Left cardiac atrium (tissue), 4 donors: ENCODE results near the gene FAM50A. TPM values are rescaled to one million over a fixed set of nuclear protein-coding genes. Genes with fewer than 3 reads are reported as not detected.

Source experiments
- ATAC-seq, 2 donors: fragments of 200-7000 bp; cut with Tn5 transposase; one replicate each; pipeline ENCODE4 v1.9.1; 2020; ENCODE audit warnings: mild to moderate bottlenecking in 2 of 2, moderate library complexity in 2 of 2
- DNase-seq: peaks from one replicate; pipeline ENCODE4 v3.0.0-alpha.2; 2020
- intact Hi-C, 2 donors: fragments of 100-400 bp; cut with DNase I; formaldehyde crosslinking; loops; one replicate each; pipeline versions ENCODE4 v1.14.1 to v1.15.1; 2022 to 2023
- total RNA-seq, 2 donors: library from RNA; stranded (reverse); fragmentation: NEBNext Ultra II Directional; extraction: Animal tissue kit (Norgen Biotek cat#: 25700); gene quantifications; one replicate each; pipeline ENCODE4 v1.2.1, GENCODE V29; 2021
- donor health status: DM: no; HTN: yes; CAD: no.
- donor health status: DM: no; HTN: yes; CAD: no; lungs with severe emphysema.
- donor health status: DM: yes; HTN: yes; CAD: no.
- donor health status: Dilated cardiomyopathy.

The FAM50A gene
- total RNA-seq, 2 donors from 2014 or later: 48.7 to 58.9 TPM

DNA sequence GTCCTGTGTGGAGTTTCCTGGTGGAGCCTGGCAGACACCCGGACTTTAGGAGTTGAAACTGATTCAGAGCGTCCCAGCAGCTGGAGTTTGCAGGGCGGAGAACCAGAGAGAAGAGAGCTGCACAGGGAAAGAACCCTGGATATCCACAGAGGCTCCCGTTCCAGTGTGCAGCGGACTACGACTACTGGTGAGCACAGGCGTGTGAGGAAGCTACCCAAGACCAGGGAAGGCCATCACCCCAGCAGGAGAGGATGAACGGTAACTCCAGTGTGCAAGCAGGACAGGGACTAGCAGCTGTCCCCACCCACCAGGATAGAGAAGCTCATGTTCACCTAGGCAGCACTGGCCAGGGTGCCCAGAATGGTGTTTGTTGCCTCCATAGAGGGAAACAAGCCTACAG, 32.9 kb downstream of the FAM50A start:
- intact Hi-C loops: no loop called here
- DNase-seq: no peak
- no peak for ATAC-seq

DNA sequence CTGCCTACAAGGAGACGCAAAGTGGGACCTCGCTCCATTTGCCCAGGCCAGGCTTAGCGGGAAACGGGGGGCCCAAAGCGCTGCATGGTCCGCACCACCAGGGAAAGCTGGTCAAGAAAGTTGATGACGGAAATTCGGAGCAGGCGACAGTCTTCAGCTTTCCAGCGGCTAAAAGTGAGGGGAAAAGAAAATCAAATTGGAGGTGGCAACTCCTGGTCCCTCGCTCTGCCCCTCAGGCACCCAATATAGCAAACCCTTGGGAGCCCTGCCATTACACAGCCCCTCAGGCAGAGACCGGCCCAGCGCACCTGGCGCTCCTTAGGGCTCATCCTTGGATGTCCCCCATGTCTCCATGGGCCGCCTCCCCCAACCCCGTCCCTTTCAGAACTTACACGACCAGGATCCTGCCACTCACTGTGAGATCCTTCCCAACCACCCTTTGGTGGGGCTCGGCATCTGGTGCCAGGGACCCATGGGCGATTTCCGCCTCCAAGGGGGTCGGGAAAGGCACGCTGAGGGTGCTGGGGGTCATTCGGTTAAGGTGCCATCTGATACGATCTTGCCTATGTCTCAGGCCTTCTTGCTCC, 34.0 kb downstream of the FAM50A start:
- no peak for DNase-seq
- intact Hi-C loops: no loop called here
- ATAC-seq: peak in 1 of 2 donors; percentile 1

DNA sequence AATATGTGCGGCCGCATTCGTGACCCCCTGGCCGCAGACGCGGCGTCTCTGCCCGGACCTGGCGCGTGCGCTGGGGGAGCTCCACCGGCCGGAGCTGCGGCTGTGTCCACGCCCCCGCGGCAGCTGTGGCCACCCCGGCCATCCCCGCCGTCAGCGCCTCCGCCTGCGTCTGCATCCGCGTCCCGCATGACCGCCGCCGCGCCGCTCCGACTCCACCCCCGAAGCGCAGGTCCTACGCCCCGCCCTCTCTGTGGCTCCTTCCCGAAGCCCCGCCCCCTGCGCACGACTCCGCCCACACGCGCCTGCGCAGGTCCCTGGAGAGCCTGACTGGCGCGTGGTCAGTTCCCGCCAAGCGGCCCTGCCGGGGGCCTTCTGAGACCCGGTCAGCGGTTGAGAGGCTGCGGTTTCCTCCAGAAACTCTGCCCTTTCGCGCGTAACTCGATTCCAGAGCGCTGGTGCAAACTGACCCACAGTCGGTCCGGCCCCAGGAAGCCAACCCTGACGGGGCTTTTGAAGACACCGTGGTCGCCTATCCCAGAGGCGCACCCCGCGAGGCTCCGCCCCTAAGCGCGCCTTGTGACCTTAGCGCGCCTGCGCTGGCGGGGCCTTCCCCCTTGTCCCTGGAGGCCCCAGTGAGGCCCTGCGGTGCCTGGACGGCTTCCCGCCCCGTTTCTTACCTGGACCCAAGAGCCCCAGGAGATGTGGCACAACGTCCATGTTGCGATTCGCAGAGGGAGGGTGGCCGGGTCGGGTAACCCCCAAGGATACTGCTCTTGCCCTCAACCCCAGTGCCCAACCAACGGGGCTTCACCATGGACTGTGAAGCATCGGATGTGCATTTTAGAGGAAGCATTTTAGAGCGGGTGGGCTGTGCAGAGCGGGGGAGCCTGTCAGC, 35.0 kb downstream of the FAM50A start, which contains the start of gene LAGE3:
Gene LAGE3, minus strand, starts transcription at position 554 of the 895 bp plus-strand sequence. Its CDS starts 366 bp downstream, at position 188.
- intact Hi-C loops: no loop called here
- ATAC-seq (peak; percentile 95 to 97), DNase-seq (peak; percentile 93)

DNA sequence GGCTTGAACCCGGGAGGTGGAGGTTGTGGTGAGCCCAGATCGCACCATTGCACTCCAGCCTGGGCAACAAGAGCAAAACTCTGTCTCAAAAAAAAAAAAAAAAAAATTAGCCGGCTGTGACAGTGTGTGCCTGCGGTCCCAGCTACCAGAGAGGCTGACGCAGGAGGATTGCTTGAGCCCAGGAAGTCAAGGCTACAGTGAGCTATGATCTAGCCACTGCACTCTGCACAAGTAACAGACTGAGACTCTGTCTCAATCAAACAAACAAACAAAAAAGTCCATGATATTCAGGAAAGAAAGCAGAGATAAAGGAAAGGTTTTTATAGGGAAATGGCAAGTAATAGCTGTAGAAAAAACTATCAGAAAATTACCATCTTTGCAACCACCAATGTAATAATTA, 37.3 kb downstream of the FAM50A start:
- intact Hi-C loops: no loop called here
- ATAC-seq (no peak), DNase-seq (no peak)

DNA sequence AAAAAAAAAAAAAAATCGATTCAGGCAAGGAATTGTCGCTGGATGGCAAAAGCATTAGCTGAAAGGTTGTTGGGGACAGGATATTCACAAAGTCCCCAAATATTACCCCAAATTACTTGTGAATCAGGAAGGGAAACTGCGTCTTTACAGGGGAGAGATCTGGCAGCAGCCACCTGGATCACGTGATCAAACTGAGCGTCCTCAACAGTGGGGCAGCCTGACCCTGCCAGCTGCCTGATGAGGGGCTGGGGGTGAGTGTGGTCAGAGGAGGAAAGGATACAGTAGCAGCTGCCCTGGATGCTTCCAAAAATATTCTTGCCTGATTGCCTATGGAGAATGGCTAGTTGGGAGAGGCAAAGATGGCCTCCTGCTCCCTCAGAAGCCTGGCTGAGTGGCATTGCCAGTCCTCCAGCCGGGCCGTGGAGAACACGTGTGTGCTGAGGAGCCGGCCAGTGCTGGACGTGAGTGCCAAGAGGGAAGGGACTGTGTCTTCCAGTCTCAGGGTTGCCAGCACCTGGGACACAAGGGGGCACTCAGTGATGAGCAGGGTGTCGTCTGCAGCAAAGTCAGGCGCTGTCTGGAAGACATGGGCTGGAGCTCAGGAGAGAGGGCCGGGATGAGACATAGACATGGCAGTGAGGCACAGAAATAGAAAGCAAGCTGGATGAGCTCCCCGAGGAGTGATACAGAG, 38.1 kb downstream of the FAM50A start:
- DNase-seq (no peak), ATAC-seq (no peak)
- intact Hi-C loops: no loop called here

DNA sequence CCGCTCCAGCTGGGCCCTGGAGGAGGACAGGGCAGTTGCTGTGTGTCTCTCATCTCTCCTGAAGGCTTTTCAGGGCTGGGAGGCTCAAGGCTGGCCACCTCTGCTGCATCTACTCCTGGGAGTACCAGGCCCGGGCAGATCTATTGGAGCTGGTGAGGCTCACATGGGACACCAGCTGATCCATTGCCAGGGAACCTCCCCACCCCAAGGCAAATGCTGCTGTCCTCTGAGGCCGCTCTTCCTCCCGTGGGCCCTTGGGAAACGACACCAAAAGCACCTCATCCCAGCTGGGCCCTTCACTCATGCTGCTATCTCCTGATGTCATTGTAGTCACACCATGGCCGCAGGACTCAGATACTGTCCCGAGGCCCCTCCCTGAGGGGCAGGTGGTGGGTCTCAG, 38.8 kb downstream of the FAM50A start:
- no peak for DNase-seq
- intact Hi-C loops: no loop called here
- ATAC-seq: no peak

DNA sequence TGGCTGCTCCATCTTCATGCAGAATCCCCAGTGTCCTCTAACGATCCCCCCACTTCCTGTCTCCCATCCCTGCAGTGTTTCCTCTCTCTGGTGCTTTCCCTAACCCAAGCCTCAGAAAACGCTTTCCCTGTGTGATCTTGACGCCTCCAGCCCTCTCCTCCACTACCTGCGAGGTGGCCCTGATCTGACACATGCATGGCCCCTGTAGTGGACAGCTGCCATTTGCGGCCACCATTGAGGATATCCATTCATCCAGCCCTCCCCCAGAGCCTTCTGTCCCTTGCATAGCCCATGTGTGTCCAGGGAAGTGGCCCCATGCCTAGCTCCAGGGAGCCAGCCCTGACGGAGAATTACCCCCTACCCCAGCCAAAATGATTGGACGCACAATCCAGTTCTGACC, 39.4 kb downstream of the FAM50A start:
- ATAC-seq (no peak), DNase-seq (no peak)
- intact Hi-C loops: no loop called here

DNA sequence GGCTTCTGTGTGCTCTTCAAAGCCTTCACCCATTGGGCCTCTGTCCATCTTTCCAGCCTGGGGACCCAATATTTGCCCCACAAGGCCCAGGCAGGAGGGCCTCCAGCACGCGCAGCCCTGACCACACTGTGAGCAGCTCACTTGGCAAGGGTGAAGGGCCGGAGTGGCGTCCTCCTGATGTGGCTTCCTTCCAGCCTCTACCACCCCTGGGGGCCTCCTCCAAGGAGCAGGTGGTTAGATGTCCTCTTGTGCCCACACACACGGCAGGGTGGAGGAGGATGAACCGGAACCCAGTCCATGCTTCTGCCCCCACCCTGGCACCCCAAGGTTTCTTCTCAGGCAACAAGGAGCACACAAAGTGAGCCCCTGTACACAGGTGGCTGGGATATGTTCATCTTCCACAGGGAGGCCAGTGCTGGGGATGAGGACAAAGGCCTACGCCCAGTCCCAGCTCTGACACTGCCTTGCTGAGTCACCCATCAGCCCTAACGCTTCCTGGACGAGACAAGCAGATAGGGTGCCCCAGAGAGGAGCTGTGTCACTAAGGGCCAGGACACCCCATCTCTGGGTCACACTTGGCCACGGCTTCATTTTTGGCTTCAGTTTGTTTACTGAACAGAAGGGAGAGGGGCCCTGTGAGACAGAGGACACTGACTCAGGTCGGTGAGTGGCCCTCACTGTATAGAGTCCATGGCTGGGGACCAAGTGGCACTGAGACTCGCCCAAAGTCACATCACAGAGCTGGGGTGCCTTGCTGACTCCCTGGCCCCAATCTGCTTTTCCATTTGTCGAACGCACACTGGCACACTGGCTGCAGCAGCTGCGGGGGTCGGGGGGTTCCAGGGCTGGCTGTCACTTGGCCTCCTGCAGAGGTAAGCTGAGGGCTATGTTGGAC, 40.6 kb downstream of the FAM50A start:
- no peak for DNase-seq
- intact Hi-C loops: no loop called here
- peak in 1 of 2 donors; percentile 10 for ATAC-seq

DNA sequence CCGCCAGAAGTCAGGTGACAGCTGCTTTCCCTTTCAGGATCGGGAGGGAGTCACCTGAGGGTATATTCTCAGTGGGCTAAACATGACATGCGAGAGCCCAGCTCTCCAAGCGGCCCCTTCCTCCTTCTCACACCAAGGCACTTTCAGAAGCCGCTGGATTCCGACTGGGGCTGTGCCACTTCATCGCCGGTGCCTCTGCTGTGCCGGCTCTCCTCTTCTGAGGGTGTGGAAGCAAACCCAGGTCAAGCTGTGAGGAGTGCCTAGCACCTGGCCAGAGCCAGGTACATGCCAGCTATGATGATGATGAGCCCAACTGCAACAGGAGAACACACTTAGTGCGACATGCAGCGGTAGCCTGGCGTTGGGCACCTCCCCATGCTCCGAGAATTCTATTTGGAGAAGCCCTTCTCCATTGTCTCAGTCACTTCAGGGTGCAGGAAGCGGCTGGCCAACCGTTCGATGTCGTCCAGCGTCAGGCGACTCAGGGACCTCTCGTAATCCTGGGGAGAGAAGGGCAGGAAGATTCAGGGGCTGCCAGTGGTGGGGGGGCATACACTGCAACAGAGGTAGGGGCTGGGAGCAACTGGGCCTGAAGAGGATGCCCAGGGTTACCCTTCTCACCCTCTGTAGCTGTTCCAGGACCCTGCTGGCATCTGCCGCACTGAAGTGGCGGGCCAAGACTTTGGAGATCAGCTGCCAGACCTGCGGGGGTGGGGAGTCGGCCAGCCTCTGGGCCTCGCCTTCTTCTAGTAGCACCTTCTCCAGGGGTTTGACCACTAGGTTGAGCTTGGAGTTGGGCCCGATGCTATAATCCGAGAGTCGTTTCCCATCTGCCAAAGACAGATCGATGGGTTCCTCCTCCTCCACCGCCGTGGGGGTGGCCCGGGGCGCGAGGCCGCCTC, 41.5 kb downstream of the FAM50A start:
- intact Hi-C loops: no loop called here
- DNase-seq (no peak), ATAC-seq (no peak)

DNA sequence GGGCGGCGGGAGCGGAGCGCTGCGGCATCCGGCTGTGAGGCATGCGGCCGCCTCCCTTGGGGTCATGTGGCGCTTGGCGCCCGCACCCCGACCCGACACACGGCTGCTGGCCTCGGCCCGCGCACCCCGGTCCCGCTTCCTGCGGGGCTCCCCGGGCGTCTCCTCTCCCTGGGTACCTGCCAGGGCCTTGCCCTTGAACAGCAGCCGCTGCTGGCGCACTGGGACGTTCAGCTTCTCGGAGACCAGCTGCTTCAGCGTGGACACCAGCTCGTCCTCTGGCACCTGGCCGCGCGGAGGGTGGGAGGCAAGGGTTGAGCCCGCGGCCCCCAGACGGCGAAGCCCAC, 42.1 kb downstream of the FAM50A start:
- DNase-seq: peak; percentile 48

DNA sequence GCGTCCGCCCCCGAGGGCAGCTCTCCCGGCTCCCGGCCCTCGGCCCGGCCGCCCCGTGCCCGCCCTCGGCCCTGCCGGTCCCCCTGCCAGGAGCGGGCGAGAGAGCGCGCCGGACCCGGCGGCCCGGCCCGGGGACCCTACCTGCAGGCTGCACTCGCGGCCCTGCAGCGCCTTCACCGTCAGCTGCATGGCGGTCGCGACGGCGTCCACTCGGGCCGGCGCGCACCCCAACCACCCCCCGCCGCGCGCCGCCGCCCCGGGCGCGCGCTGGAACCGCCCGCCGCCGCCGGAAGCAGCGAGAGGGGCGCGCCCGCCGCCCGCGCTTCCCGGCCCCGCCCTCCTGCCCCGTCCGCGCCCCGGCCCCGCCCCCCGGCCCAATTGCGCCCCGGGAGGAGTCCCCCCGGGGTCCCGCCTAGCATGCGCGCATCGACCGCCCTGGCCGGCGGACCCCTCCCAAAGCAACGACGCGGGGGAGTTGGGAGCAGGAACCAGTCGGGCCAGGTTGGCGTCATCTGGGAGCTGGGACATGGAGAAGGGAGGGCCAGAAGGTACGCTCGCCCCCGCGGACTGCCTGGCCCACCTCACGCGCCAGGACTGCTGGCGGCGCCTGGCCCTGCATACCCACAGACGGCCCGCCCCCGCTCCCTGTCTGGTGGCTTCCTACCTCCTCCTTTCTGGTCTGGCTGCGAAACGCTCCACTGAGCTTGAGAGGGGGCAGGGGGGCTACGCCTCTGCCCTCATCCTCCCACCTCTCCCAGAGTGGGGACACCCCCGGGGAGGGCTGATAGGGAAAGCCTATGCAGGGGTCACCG, 42.7 kb downstream of the FAM50A start, which contains the start of gene UBL4A:
Gene UBL4A, minus strand, starts transcription at position 220 of the 812 bp plus-strand sequence. Its CDS starts 31 bp downstream, at position 189.
- ATAC-seq (peak; percentile 41 to 66), DNase-seq (peak; percentile 76)
- intact Hi-C loops: no loop called here

More for the DNA sequence above, 42.1 kb downstream of the FAM50A start:
- intact Hi-C loops: no loop called here
- no peak for ATAC-seq

DNA sequence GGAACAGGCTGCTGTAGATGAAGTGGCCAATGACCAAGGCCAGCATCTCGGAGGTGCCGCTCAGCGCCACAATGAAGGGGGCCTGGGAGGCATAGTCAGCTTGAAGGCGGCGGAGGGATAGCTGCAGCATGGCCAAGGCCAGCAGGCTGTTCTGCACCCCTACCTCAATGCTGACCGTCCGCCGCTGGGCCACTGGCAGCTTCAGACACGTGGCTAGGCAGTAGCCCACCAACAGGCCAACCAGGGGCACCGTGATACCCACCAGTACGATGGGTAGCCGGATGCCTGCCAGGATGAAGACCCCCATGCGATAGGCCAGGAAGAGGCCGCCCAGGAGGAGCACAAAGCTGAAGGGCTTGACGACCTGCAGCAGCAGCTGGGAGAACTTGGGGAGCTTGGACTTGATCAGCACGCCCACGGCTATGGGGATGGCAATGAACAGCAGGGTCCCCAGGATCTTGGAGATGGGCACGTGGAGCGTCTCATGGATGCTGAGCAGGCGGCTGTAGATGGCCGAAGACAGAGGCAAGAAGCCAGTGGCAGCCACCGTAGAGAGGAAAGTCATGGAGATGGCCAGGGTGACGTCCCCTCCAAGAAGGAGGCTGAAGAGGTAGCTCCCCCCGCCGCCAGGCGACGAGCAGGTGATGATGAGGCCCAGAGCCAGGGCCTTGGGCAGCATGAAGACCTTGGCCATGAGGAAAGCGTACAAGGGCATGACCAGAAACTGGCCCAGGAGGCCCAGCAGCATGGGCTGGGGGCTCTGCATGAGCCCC, 43.8 kb downstream of the FAM50A start:
- no peak for ATAC-seq
- intact Hi-C loops: no loop called here
- DNase-seq: no peak

DNA sequence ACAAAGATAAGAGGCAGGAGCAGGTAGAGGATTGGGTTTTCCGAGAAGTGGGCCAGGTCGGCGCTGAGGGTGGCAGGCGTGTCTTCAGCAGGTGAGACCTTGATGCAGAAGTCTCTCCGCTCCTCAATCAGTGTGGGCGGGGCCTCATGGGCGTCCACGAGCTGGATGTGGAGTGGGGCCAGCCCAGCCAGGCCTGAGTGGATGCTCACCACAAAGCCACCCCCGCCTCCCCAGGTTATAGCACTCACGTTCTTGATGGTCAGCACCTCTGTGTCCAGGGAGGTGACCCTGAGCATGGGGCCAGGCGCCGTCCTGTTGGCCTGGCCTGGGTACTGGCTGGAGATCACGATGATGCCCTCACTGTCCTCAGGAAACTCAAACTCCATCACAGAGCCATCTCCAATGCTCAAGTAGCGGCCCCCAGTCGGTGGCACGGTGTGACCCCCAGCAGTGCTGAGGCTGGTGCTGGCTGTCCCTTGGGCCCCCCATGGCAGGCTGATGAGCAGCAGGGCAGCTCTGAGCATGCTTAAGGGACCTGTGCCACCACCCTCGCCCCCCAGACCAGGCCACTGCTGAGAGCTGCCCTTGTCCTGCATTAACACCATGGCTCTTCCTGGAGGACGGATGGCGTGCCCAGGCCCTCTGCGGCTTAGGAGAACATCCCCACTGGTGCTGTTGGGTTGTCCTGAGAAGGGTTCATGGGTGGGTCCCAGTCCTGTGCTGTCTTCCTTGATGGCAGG, 44.6 kb downstream of the FAM50A start:
- no peak for ATAC-seq
- DNase-seq: no peak
- intact Hi-C loops: no loop called here

DNA sequence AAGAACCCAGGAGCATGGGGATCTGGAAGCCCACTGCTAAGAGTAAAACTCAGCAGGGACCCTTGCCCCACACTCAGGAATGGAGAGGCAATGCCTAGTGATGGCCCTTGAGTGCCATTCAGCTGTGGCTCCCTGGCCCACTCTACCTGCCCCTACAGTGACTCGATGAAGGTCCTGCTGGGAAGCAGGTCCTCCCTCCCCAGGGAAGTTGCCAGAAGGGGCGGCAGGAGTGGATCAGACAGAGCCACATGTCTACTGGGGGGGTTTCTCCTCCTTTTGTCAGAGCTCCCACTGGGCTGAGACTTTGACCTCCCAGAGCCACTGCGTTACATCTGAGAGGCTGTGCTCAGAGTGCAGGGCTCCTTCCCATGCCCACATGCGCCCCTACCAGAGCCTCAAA, 45.2 kb downstream of the FAM50A start:
- intact Hi-C loops: no loop called here
- DNase-seq (no peak), ATAC-seq (no peak)

DNA sequence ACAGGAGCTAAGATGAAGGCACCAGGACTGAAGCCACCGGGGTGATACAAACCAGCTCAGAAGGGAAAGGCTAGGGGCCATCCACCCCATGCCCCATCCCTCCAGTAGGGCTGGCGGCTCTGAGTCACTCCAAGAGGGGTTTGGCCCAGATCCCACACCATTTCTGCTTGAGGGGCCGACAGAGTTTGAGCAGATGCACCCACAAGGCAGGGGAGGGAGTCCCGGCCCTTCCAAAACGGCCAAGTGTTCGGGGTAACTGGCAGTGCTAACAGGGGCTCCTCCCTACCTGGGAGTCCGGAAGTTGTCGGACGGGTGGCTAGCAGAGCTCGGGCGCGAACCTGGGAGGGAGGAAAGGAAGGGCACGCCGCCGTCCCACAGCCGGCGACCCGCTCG, 46.1 kb downstream of the FAM50A start:
- DNase-seq (peak; percentile 46), ATAC-seq (peak; percentile 4 to 8)
- intact Hi-C loops: no loop called here
